ENCODE data around the gene CDH23. TPM values are rescaled to one million over a fixed set of nuclear protein-coding genes. Genes with fewer than 3 reads are reported as not detected.

CDH23 gene
- total RNA-seq, 1 experiment from 2014 or later = not detected

GRCh38 chr10:71481746-71482410, 85.2 kb downstream of the CDH23 start:
- Histone ChIP-seq H4K20me1 (ENCODE audit: low read length) (no peaks in the 10 kb centered on the region), H3K79me2 (ENCODE audit: low read length) (no peaks in the 10 kb centered on the region), H3K4me3 (ENCODE audit: low read length) (no peak overlapping the region), H3K36me3 (ENCODE audit: low read depth, low read length) (no peaks in the 10 kb centered on the region), H3K4me2 (ENCODE audit: low read length) (no peak overlapping the region), H3K9ac (ENCODE audit: low read length) (no peak overlapping the region), H3K9me2 (replicated peaks; ENCODE audit: low read length) (no peaks in the 10 kb centered on the region), H3K27ac (ENCODE audit: low read length) (no peak overlapping the region), H3K4me1 (ENCODE audit: insufficient read depth, low read length) (no peaks in the 10 kb centered on the region), H3K27me3 (ENCODE audit: low read length) (peaks cover 55% of the 10 kb centered on the region), H3F3A (ENCODE audit: low read length, unreplicated experiment) (no peaks in the 10 kb centered on the region), H2AFZ (ENCODE audit: low read length) (no peak overlapping the region), H3K9me3 (ENCODE audit: low read length) (no peaks in the 10 kb centered on the region)
- intact Hi-C loops (cut with micrococcal nuclease) = no loop called here
- DNase-seq (no peak), ATAC-seq (no peak)
- no peak for TF ChIP-seq EZH2phosphoT487 (IDR thresholded peaks at IDR 0.05; ENCODE audit: borderline replicate concordance, low read length)
- TF ChIP-seq CTCF (conservative IDR thresholded peaks at IDR 0.05; ENCODE audit: low read depth, low read length) = no peak
- no peak for TF ChIP-seq EZH2 (IDR thresholded peaks at IDR 0.05; ENCODE audit: low read length, unreplicated experiment)
- no TSS peak for BruUV-seq (replicated peaks)
- CTCF ChIA-PET = no interaction called here
- POLR2A ChIA-PET (ENCODE audit: unreplicated experiment) = no interaction called here

- Histone ChIP-seq H3K9me2 (replicated peaks; ENCODE audit: low read length) (no peaks in the 10 kb centered on the region), H3F3A (ENCODE audit: low read length, unreplicated experiment) (no peaks in the 10 kb centered on the region), H3K4me1 (ENCODE audit: insufficient read depth, low read length) (no peaks in the 10 kb centered on the region), H3K79me2 (ENCODE audit: low read length) (no peaks in the 10 kb centered on the region), H4K20me1 (ENCODE audit: low read length) (no peaks in the 10 kb centered on the region), H3K4me3 (ENCODE audit: low read length) (no peak overlapping the region), H3K27ac (ENCODE audit: low read length) (no peak overlapping the region), H3K9ac (ENCODE audit: low read length) (no peak overlapping the region), H3K9me3 (ENCODE audit: low read length) (no peaks in the 10 kb centered on the region), H3K27me3 (ENCODE audit: low read length) (peaks cover 51% of the 10 kb centered on the region), H3K4me2 (ENCODE audit: low read length) (no peak overlapping the region), H2AFZ (ENCODE audit: low read length) (no peak overlapping the region), H3K36me3 (ENCODE audit: low read depth, low read length) (no peaks in the 10 kb centered on the region)
- CTCF ChIA-PET = no interaction called here
- no peak for ATAC-seq
- no peak for TF ChIP-seq CTCF (conservative IDR thresholded peaks at IDR 0.05; ENCODE audit: low read depth, low read length)
- TF ChIP-seq EZH2 (IDR thresholded peaks at IDR 0.05; ENCODE audit: low read length, unreplicated experiment) = no peak
- TF ChIP-seq EZH2phosphoT487 (IDR thresholded peaks at IDR 0.05; ENCODE audit: borderline replicate concordance, low read length) = no peak
- intact Hi-C loops (cut with micrococcal nuclease) = no loop called here
- no peak for DNase-seq
- no TSS peak for BruUV-seq (replicated peaks)
- POLR2A ChIA-PET (ENCODE audit: unreplicated experiment) = no interaction called here
Observed at GRCh38 chr10:71482620-71483019, 85.9 kb downstream of the CDH23 start.

GRCh38 chr10:71483135-71483534, 86.4 kb downstream of the CDH23 start:
- Histone ChIP-seq H3K79me2 (ENCODE audit: low read length) (no peaks in the 10 kb centered on the region), H3K9me3 (ENCODE audit: low read length) (no peaks in the 10 kb centered on the region), H3K36me3 (ENCODE audit: low read depth, low read length) (no peaks in the 10 kb centered on the region), H3K27me3 (ENCODE audit: low read length) (peaks cover 46% of the 10 kb centered on the region), H3K9me2 (replicated peaks; ENCODE audit: low read length) (no peaks in the 10 kb centered on the region), H3K4me3 (ENCODE audit: low read length) (no peak overlapping the region), H4K20me1 (ENCODE audit: low read length) (no peaks in the 10 kb centered on the region), H3K9ac (ENCODE audit: low read length) (no peak overlapping the region), H3K4me2 (ENCODE audit: low read length) (no peak overlapping the region), H3K4me1 (ENCODE audit: insufficient read depth, low read length) (no peaks in the 10 kb centered on the region), H2AFZ (ENCODE audit: low read length) (no peak overlapping the region), H3K27ac (ENCODE audit: low read length) (no peak overlapping the region), H3F3A (ENCODE audit: low read length, unreplicated experiment) (no peaks in the 10 kb centered on the region)
- DNase-seq (no peak), ATAC-seq (no peak)
- intact Hi-C loops (cut with micrococcal nuclease) = no loop called here
- ChIA-PET POLR2A (ENCODE audit: unreplicated experiment) (no interaction called here), CTCF (no interaction called here)
- no TSS peak for BruUV-seq (replicated peaks)
- TF ChIP-seq CTCF (conservative IDR thresholded peaks at IDR 0.05; ENCODE audit: low read depth, low read length) (no peak), EZH2phosphoT487 (IDR thresholded peaks at IDR 0.05; ENCODE audit: borderline replicate concordance, low read length) (no peak), EZH2 (IDR thresholded peaks at IDR 0.05; ENCODE audit: low read length, unreplicated experiment) (no peak)
